ENCODE measurements around the gene AUP1.
A peak's percentile ranks its signal among the peaks of the same experiment; 100 is the strongest.

Gene AUP1

GRCh38 chr2:74558284-74559230, 29.1 kb upstream of the AUP1 start:
- no peak for DNase-seq (ENCODE audit: low read depth in 2 of 2)

GRCh38 chr2:74556831-74557370, 27.4 kb upstream of the AUP1 start:
- no peak for DNase-seq (ENCODE audit: low read depth in 2 of 2)

- DNase-seq (ENCODE audit: low read depth in 2 of 2) = no peak
Observed at GRCh38 chr2:74556159-74556558, 26.7 kb upstream of the AUP1 start.

- DNase-seq (ENCODE audit: low read depth in 2 of 2) = no peak
Observed at GRCh38 chr2:74555610-74556103, 26.2 kb upstream of the AUP1 start.

- peak in 1 of 2 donors; percentile 37 for DNase-seq (ENCODE audit: low read depth in 2 of 2)
Observed at GRCh38 chr2:74554820-74555531, 25.5 kb upstream of the AUP1 start.

- DNase-seq (ENCODE audit: low read depth in 2 of 2) = peak; percentile 67 to 88
Observed at GRCh38 chr2:74553892-74554819, 24.6 kb upstream of the AUP1 start, which contains the start of the genes DOK1 and LOXL3. TSS of gene DOK1 (plus strand) at chr2:74554720. CDS start at chr2:74554755, 35 bp downstream. TSS of gene LOXL3 (minus strand) at chr2:74553942. CDS start at chr2:74552634, 1,308 bp downstream.

- DNase-seq (ENCODE audit: low read depth in 2 of 2) = no peak
Observed at GRCh38 chr2:74552914-74553811, 23.7 kb upstream of the AUP1 start.

GRCh38 chr2:74551942-74552913, 22.7 kb upstream of the AUP1 start:
- DNase-seq (ENCODE audit: low read depth in 2 of 2) = no peak

- DNase-seq (ENCODE audit: low read depth in 2 of 2) = no peak
Observed at GRCh38 chr2:74551530-74551929, 22.0 kb upstream of the AUP1 start.

GRCh38 chr2:74550231-74550630, 20.7 kb upstream of the AUP1 start:
- no peak for DNase-seq (ENCODE audit: low read depth in 2 of 2)

GRCh38 chr2:74548900-74549826, 19.7 kb upstream of the AUP1 start:
- no peak for DNase-seq (ENCODE audit: low read depth in 2 of 2)

- DNase-seq (ENCODE audit: low read depth in 2 of 2) = no peak
Observed at GRCh38 chr2:74548285-74548899, 18.9 kb upstream of the AUP1 start.

GRCh38 chr2:74546004-74546403, 16.5 kb upstream of the AUP1 start:
- DNase-seq (ENCODE audit: low read depth in 2 of 2) = no peak

- DNase-seq (ENCODE audit: low read depth in 2 of 2) = no peak
Observed at GRCh38 chr2:74544634-74545033, 15.1 kb upstream of the AUP1 start.

GRCh38 chr2:74542978-74543377, 13.5 kb upstream of the AUP1 start:
- DNase-seq (ENCODE audit: low read depth in 2 of 2) = no peak

- no peak for DNase-seq (ENCODE audit: low read depth in 2 of 2)
Observed at GRCh38 chr2:74540291-74540690, 10.8 kb upstream of the AUP1 start.

- no peak for DNase-seq (ENCODE audit: low read depth in 2 of 2)
Observed at GRCh38 chr2:74538881-74539339, 9.4 kb upstream of the AUP1 start.

All from stimulated activated CD4-positive, alpha-beta T cell treated with anti-CD3 and anti-CD28 coated beads, Interleukin-1b, Interleukin-23, amount 100 ng/mL, for 4 hours (primary cell).